HG03342 (cell line): Measurements from ENCODE around the gene ATP6V0A1.
A peak's percentile ranks its signal among the peaks of the same experiment; 100 is the strongest.

Experiments used
- ATAC-seq: cut with Tn5 transposase; IDR thresholded peaks from one replicate; pipeline ENCODE4 v1.9.1; 2021; ENCODE audit warnings: mild to moderate bottlenecking, moderate library complexity; ENCODE audit not compliant: unreplicated experiment

Gene ATP6V0A1

GRCh38 chr17:42518046-42518754 lies 59.5 kb downstream of the ATP6V0A1 start:
- ATAC-seq, result no peak

- ATAC-seq, result no peak
Measured at GRCh38 chr17:42518755-42519545, 60.3 kb downstream of the ATP6V0A1 start.

DNA sequence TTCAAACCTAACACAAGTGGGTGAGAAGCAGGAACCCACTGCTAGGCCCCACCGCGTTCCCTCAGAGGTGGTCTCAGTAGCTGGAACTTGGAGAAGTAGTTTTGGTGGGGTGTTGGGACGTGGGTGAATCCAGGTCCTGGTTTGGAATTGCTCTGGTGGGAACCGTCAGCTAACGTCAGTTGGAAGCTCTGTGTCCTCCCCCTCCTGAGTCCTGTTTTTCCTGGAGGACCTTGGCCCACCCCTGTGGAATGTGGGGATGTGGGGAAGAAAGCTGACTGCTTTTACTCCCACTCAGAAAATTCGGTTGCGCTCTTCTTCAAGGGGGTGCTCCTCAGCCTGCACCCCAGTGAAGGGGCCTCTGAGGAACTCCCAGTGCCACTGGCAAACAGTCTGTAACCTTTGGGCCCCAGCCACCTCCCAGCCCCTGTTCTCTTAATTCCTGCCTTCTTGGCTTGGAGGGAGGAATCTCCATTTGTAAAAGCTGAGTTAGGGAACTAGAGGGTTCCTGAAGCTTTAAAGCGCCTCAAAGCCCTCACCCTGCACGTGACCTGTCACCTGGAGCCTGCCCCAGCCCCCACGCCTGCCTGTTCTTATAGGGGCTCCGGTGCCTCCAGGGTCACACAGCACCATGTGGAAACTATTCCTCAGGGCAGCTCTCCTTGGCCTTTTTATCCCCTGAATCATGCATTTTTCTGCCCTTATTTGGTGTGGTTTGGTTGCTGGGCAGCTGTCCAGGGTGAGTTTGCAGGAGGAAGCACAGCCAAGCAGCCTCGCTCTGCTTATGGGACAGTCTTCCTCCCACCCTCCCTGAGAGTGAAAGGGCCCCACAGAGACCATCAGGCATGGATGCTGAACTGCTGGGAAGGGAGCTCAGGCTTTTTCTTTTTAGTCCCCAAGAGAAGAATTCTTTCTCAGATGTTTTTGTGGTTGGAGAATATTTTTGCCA lies 61.1 kb downstream of the ATP6V0A1 start:
- no peak for ATAC-seq

GRCh38 chr17:42520540-42520951 lies 61.9 kb downstream of the ATP6V0A1 start:
- ATAC-seq, result no peak

- no peak for ATAC-seq
Measured at GRCh38 chr17:42521036-42521435, 62.4 kb downstream of the ATP6V0A1 start.

- ATAC-seq, result no peak
Measured at GRCh38 chr17:42521666-42522262, 63.1 kb downstream of the ATP6V0A1 start.

DNA sequence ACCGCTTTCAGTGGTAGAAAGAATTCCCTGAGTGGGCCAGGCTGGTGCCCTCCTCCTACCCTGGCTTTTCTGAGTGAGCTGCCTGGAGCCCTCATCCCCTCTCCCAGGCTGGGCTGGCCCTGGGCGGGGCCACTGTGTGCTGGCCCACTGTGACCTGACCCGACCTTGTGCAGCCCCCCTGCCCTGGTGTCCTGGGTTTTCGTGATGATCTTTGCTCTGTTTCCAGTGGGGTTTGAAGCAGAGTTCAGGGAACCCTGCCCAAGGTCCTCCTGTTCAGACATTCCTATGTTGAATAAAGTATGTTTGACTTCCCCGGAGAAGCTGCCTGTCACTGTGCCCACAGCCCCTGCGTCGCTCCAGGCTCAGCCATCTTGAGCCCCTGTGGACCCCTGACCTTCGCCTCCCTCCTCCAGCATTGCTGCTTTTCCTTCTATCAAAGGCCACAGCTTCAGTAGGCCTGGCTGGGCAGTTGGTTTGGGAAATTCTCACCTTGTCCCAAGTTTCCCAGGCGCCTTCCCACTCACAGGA lies 63.6 kb downstream of the ATP6V0A1 start:
- ATAC-seq, result no peak

DNA sequence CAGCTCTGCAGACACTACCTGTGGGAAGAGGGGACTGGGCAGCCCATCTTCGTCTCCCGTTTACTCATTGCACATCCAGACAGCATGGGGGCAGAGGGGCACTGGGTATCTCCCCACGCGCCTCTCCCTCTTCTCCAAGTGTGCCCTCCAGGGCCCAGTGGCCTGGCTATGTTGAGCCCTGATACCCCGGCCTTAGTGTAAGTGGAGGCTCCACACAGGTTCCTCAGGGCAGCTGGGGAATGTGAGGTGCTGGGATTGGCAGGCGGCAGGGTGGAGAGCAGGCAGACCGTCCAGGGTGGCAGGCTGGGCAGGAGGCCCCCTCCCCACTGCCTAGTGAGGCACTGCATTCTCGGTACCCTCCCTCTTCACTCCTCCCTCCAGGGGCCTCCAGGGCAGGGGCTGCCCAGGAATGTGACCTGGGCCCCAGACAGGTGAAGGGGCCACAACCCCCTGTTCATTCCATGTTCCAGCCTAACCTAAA lies 64.2 kb downstream of the ATP6V0A1 start:
- ATAC-seq, result no peak

DNA sequence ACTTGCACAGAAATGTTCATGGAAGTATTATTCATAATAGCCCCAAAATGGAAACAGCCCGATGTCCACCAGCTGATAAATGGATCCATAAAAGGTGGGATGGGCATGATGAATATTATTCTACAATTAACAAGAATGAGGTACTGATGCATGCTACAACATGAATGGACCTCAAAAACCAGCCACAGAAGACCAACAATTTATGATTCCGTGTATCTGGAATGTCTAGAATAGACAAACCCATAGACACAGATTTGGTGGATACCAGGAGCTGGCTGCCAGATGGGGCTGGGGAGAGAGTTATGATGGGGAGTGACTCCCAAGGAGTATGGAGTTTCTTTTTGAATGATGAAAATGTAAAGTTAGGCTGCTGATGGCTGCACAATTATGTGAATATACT lies 66.5 kb downstream of the ATP6V0A1 start:
- no peak for ATAC-seq

- ATAC-seq, result no peak
Measured at GRCh38 chr17:42526031-42526444, 67.4 kb downstream of the ATP6V0A1 start.

GRCh38 chr17:42527932-42528331 lies 69.3 kb downstream of the ATP6V0A1 start:
- no peak for ATAC-seq

- no peak for ATAC-seq
Measured at GRCh38 chr17:42529061-42529460, 70.4 kb downstream of the ATP6V0A1 start.

DNA sequence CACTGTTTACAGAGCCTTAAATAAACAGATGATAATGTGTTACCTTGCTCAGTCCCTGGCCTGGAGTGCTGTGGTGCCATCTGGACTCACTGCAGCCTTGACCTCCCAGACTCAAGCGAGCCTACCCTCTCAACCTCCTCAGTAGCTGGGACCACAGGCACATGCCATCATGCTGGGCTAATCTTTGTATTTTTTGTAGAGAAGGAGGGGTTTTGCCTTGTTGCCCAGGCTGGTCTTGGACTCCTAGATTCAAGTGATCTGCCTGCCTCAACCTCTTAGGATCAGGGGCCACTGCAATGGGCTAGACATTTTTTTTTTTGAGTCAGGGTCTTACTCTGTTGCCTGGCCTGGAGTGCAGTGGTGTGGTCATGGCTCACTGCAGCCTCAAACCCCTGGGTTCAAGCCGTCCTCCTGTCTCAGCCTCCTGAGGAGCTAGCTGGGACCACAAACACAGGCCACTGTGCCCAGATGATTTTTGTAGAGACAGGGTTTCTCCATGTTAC lies 72.3 kb downstream of the ATP6V0A1 start:
- ATAC-seq, result no peak

DNA sequence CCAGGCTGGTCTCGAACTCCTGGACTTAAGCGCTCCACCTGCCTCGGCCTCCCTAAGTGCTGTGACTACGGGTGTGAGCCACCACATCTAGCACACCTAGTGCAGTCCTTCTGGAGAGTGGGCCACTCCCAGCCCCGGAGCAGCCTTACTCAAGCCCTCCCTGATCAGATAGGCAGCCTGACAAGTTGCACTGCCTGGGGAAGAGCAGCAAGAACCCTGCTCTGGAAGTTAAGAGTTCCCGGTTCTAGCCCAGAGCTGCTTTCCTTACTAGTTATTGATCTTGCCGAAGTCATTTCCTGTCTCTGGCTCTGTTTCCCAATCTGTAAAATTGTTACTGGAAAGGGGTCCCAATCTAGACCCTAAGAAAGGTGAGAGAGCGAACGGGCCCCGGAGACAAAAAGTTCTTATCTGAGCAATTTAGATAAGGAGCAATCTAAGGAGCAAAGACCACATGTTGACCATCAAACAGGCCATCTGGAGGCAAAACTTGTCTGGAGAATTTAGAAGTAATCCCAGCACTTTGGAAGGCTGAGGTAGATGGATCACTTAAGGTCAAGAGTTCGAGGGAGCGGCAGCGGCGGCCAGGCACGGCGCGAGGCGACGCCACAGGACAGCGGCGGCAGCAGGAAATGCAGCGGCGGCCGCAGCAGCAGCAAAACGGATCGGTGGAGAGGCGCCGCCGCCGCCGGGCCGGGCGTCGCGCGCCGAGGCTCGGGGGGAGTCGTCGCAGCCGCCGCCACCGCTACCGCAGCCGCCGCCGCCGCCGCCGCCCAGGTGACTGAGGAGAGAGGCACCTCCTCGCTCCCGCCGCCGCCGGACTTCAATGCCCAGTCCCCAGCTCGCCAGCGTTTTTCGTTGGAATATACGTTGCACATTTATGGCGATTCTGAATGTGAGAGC lies 73.0 kb downstream of the ATP6V0A1 start:
- ATAC-seq, result no peak

GRCh38 chr17:42535155-42536047 lies 76.7 kb downstream of the ATP6V0A1 start:
- ATAC-seq, result no peak

- peak; percentile 80 for ATAC-seq
Measured at GRCh38 chr17:42536048-42536371, 77.3 kb downstream of the ATP6V0A1 start, which contains the start of gene NAGLU. NAGLU (plus strand) TSS chr17:42536241; CDS start chr17:42536273, 32 bp downstream.

- ATAC-seq, result peak; percentile 51
Measured at GRCh38 chr17:42536372-42537155, 77.9 kb downstream of the ATP6V0A1 start.
